ENCODE data around the gene FUCA2.
"Not testable (repeated sequence)": the region's sequence is repeated elsewhere in the genome, so short reads cannot be mapped to it uniquely, and the experiment has no call there.

The FUCA2 gene

GRCh38 chr6:143531720-143532499, 20.4 kb upstream of the FUCA2 start:
- no peak for DNase-seq

GRCh38 chr6:143529095-143529494, 17.6 kb upstream of the FUCA2 start:
- no peak for DNase-seq

- DNase-seq: no peak
Measured at GRCh38 chr6:143528164-143528811, 16.8 kb upstream of the FUCA2 start.

GRCh38 chr6:143527677-143528076, 16.2 kb upstream of the FUCA2 start:
- DNase-seq: no peak

- DNase-seq: no peak
Measured at GRCh38 chr6:143525356-143525755, 13.8 kb upstream of the FUCA2 start.

- no peak for DNase-seq
Measured at GRCh38 chr6:143522039-143522600, 10.6 kb upstream of the FUCA2 start.

GRCh38 chr6:143517447-143517773, 5.9 kb upstream of the FUCA2 start:
- DNase-seq: no peak

- DNase-seq: no peak
Measured at GRCh38 chr6:143516690-143517446, 5.3 kb upstream of the FUCA2 start.

- no peak for DNase-seq
Measured at GRCh38 chr6:143515766-143516355, 4.3 kb upstream of the FUCA2 start.

GRCh38 chr6:143515061-143515760, 3.7 kb upstream of the FUCA2 start:
- no peak for DNase-seq

- DNase-seq: peak; percentile 29
Measured at GRCh38 chr6:143513410-143513809, 1.9 kb upstream of the FUCA2 start.

GRCh38 chr6:143510326-143510725, 1.2 kb downstream of the FUCA2 start:
- not testable (repeated sequence) for DNase-seq

- no peak for DNase-seq
Measured at GRCh38 chr6:143507358-143508145, 4.0 kb downstream of the FUCA2 start.

- DNase-seq: no peak
Measured at GRCh38 chr6:143506620-143507019, 4.9 kb downstream of the FUCA2 start.

- DNase-seq: no peak
Measured at GRCh38 chr6:143506199-143506598, 5.3 kb downstream of the FUCA2 start.

GRCh38 chr6:143505537-143505936, 6.0 kb downstream of the FUCA2 start:
- DNase-seq: no peak

- DNase-seq: no peak
Measured at GRCh38 chr6:143505111-143505510, 6.4 kb downstream of the FUCA2 start.

- no peak for DNase-seq
Measured at GRCh38 chr6:143504369-143504768, 7.2 kb downstream of the FUCA2 start.

GRCh38 chr6:143501851-143502250, 9.7 kb downstream of the FUCA2 start:
- DNase-seq: no peak

- no peak for DNase-seq
Measured at GRCh38 chr6:143498428-143498827, 13.1 kb downstream of the FUCA2 start.

GRCh38 chr6:143496974-143497373, 14.5 kb downstream of the FUCA2 start:
- no peak for DNase-seq

GRCh38 chr6:143490775-143491174, 20.7 kb downstream of the FUCA2 start:
- DNase-seq: no peak
